Vagina (tissue), 2 donors: ENCODE results near the gene CASKIN2. TPM values are rescaled to one million over a fixed set of nuclear protein-coding genes. Genes with fewer than 3 reads are reported as not detected.

Experiments used
- DNase-seq, 2 donors: peaks; one replicate each; pipeline ENCODE4 v3.0.0-alpha.2; 2017; ENCODE audit errors: extremely low spot score in 2 of 2
- H3K27ac ChIP-seq: fragments of 200-600 bp; sonication (generic); one replicate; pipeline ENCODE4 v1.5.1; 2019
- H3K27me3 ChIP-seq: fragments of 200-600 bp; sonication (generic); one replicate; pipeline ENCODE4 v1.5.1; 2019
- H3K36me3 ChIP-seq, 2 donors: fragments of 200-600 bp; sonication (generic); one replicate each; pipeline ENCODE4 v1.5.1; 2017 to 2019
- H3K4me1 ChIP-seq: fragments of 200-600 bp; sonication (generic); one replicate; pipeline ENCODE4 v1.5.1; 2019
- H3K4me3 ChIP-seq, 2 donors: fragments of 200-600 bp; sonication (generic); 1 replicate in 1 of 2; 2 replicates in 1 of 2; pipeline ENCODE4 v1.5.1; 2016 to 2019
- H3K9me3 ChIP-seq: fragments of 200-600 bp; sonication (generic); one replicate; pipeline ENCODE4 v1.5.1; 2019
- POLR2A ChIP-seq, 2 donors: fragments of 450-650 bp; IDR thresholded peaks; one replicate each; pipeline ENCODE4 v1.6.1; 2017; ENCODE audit warnings: antibody characterized with exemption in 2 of 2, mild to moderate bottlenecking in 2 of 2, moderate library complexity in 2 of 2
- POLR2AphosphoS5 ChIP-seq, 2 donors: sonication (generic); formaldehyde crosslinking; IDR thresholded peaks; one replicate each; pipeline ENCODE4 v1.9.0; 2017; ENCODE audit warnings: antibody characterized with exemption in 2 of 2, mild to moderate bottlenecking in 2 of 2, low read depth in 1 of 2; ENCODE audit not compliant: insufficient read depth in 1 of 2
- intact Hi-C: fragments of 100-400 bp; cut with DNase I; formaldehyde crosslinking; loops from one replicate; pipeline ENCODE4 v1.15.1; 2023
- total RNA-seq: library from RNA; depleted of rRNA; stranded (reverse); fragments of >200 nt; gene quantifications from one replicate; pipeline ENCODE4 v1.2.3, GENCODE V29; 2016
- TF ChIP-seq, protein P1 (sequence below), 3 experiments: fragments of 450-650 bp in 2 of 3; fragments of 200-600 bp in 1 of 3; sonication (generic) in 1 of 3; IDR thresholded peaks; one replicate each; pipeline ENCODE4 v1.5.1; 2017 to 2019; ENCODE audit warnings: antibody characterized with exemption in 3 of 3, mild to moderate bottlenecking in 2 of 3, moderate library complexity in 2 of 3

Gene CASKIN2
- total RNA-seq, 1 donor from 2014 or later, result 19.9 TPM

DNA sequence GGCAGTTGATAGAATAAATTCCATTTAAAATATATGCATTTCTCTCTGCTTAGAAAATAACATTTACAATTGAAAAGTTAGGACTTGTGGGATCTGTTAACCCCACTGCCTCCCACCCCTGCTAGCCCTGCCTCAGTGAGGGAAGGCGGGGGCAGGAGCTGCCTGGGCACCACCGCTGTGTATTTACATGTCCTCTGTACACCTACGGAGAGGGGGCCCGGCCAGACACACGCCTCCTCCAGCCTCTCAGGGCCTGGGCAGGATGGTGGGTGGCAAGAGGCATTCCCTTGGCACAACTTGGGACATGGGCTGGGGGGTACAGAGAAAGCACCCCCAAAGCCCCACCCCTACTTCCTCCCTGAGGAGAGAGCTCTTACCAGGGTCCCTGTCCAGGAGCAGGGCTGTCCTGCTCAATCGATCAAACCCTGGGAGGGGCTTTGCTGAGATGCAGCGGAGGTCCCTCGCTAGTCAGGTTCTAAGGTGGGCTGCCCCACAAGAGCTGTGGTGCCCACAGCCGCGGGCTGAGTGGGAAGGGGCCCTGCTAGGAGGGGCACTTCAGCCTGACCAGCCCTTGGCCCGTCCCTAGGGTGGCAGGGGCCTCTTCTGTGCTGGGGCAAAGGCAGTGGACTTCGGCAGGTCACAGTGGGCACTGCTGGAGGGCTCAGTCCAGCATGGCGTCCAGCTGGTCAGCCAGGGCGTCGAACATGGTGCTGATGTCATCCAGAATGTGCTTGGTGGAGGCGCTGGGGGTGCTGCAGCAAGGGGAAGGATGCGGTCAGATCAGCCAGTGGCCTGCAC lies 14.7 kb downstream of the CASKIN2 start:
- Histone ChIP-seq H3K9me3 (no peaks in the 10 kb centered on the region), H3K4me1 (peaks cover 23% of the 10 kb centered on the region), H3K36me3 (peaks cover 0 to 70% of the 10 kb centered on the region in 2 donors), H3K27me3 (no peaks in the 10 kb centered on the region), H3K4me3 (no peak overlapping the region), H3K27ac (peak overlapping the region; percentile 27)
- intact Hi-C loops, result no loop called here
- TF ChIP-seq, protein P1, sequence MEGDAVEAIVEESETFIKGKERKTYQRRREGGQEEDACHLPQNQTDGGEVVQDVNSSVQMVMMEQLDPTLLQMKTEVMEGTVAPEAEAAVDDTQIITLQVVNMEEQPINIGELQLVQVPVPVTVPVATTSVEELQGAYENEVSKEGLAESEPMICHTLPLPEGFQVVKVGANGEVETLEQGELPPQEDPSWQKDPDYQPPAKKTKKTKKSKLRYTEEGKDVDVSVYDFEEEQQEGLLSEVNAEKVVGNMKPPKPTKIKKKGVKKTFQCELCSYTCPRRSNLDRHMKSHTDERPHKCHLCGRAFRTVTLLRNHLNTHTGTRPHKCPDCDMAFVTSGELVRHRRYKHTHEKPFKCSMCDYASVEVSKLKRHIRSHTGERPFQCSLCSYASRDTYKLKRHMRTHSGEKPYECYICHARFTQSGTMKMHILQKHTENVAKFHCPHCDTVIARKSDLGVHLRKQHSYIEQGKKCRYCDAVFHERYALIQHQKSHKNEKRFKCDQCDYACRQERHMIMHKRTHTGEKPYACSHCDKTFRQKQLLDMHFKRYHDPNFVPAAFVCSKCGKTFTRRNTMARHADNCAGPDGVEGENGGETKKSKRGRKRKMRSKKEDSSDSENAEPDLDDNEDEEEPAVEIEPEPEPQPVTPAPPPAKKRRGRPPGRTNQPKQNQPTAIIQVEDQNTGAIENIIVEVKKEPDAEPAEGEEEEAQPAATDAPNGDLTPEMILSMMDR (IDR thresholded peaks at IDR 0.05), result no peak
- TF ChIP-seq POLR2A (IDR thresholded peaks at IDR 0.05), result no peak
- no peak for TF ChIP-seq POLR2AphosphoS5 (IDR thresholded peaks at IDR 0.05; ENCODE audit: insufficient read depth in 1 of 2, low read depth in 1 of 2)
- no peak for DNase-seq

DNA sequence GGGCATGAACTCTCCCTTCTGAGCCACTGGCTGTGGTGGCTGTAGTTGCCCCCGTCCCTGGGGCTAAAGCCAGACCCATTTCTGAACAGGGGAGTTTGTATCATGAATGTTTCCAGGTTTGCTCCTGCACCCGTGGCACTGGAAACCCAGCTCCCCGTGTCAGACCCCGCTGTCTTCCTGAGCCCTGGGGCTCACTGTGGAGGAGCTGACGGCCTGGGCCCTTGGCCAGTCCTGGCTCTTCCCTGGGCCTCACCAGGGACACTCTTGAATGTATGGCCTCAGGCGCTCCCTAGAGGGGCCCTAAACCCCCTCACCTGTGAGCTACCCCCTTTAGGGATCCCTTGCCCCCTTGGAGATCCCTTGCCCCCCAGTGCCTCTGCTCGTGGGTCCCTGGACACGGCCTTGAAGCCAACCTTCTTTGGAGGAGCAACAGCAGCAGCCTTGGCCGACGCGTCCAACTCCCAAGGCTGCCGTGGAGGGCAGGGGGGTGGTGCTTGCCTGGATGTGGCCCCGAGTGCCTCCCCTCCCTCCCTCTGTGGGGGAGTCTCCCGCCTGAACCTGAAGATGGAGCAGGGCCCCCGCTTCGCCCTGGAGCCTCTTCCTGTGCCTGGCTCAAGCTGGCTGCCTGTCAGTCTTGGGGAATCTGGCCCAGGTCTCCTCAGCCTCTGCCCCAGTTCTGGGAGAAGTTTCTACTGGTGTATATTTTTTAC lies 15.9 kb downstream of the CASKIN2 start:
- no peak overlapping the region for H3K27ac ChIP-seq
- H3K4me1 ChIP-seq, result peaks cover 23% of the 10 kb centered on the region
- no peaks in the 10 kb centered on the region for H3K9me3 ChIP-seq
- no peaks in the 10 kb centered on the region for H3K27me3 ChIP-seq
- no peak overlapping the region for H3K4me3 ChIP-seq
- TF ChIP-seq POLR2AphosphoS5 (IDR thresholded peaks at IDR 0.05; ENCODE audit: insufficient read depth in 1 of 2, low read depth in 1 of 2), result peak in 1 of 2 donors; percentile 30
- TF ChIP-seq POLR2A (IDR thresholded peaks at IDR 0.05), result no peak
- no peak for DNase-seq
- peaks cover 0 to 73% of the 10 kb centered on the region in 2 donors for H3K36me3 ChIP-seq
- intact Hi-C loops, result no loop called here

DNA sequence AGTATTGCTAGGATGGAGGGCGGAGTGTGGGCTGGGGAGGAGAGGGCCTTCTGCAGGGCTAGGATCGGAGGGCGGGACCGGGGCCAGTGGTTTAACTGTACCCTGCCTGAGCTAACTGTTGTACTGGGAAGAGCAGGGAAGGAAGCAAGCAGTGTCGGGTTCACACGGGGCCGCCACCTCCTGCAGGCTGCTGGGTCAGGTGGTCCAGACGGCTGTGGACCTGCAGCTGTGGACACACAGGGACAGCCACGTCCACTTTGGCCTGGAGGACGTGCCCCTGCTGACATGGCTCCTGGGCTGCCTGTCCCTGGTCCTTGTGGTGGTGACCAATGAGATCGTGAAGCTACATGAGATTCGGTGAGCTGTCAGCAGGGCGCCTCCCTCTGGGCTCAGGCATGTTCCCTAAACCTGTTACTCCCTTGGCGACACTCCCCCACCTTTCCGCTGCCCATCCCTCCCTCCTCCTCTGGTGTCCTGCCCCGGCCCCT lies 16.6 kb downstream of the CASKIN2 start:
- DNase-seq, result no peak
- H3K4me1 ChIP-seq, result peaks cover 23% of the 10 kb centered on the region
- intact Hi-C loops, result no loop called here
- H3K4me3 ChIP-seq, result no peak overlapping the region
- H3K9me3 ChIP-seq, result no peaks in the 10 kb centered on the region
- H3K27ac ChIP-seq, result no peak overlapping the region
- H3K36me3 ChIP-seq, result peaks cover 0 to 76% of the 10 kb centered on the region in 2 donors
- H3K27me3 ChIP-seq, result no peaks in the 10 kb centered on the region
- no peak for TF ChIP-seq POLR2AphosphoS5 (IDR thresholded peaks at IDR 0.05; ENCODE audit: insufficient read depth in 1 of 2, low read depth in 1 of 2)
- TF ChIP-seq POLR2A (IDR thresholded peaks at IDR 0.05), result no peak
- TF ChIP-seq, protein P1 (IDR thresholded peaks at IDR 0.05), result no peak

DNA sequence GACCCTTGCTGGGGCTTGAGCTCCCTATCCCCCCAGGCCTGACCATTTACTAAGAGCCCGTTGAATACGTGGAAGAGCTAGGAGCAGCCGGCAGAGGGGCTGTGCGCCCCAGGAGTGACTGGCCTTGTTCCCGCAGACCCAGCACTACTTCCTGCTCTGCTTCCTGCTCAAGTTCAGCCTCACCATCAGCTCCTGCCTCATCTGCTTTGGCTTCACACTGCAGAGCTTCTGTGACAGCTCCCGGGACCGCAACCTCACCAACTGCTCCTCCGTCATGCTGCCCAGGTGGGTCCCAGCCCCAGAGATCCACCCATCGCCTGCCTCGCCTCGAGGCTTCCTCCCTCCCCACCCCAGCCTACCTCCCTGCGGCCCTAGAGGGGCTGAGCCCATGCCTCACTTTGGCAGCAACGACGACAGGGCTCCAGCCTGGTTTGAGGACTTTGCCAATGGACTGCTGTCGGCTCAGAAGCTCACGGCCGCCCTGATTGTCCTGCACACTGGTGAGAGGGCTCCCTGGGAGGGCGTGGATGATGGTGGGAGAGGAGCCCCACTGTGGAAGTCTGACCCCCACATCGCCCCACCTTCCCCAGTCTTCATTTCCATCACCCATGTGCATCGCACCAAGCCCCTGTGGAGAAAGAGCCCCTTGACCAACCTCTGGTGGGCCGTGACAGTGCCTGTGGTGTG lies 17.2 kb downstream of the CASKIN2 start:
- DNase-seq, result no peak
- H3K4me1 ChIP-seq, result peaks cover 23% of the 10 kb centered on the region
- peaks cover 0 to 73% of the 10 kb centered on the region in 2 donors for H3K36me3 ChIP-seq
- no peak overlapping the region for H3K4me3 ChIP-seq
- H3K27me3 ChIP-seq, result no peaks in the 10 kb centered on the region
- intact Hi-C loops, result no loop called here
- no peak for TF ChIP-seq POLR2AphosphoS5 (IDR thresholded peaks at IDR 0.05; ENCODE audit: insufficient read depth in 1 of 2, low read depth in 1 of 2)
- no peak for TF ChIP-seq POLR2A (IDR thresholded peaks at IDR 0.05)
- TF ChIP-seq, protein P1 (IDR thresholded peaks at IDR 0.05), result no peak
- H3K9me3 ChIP-seq, result no peaks in the 10 kb centered on the region
- H3K27ac ChIP-seq, result no peak overlapping the region

DNA sequence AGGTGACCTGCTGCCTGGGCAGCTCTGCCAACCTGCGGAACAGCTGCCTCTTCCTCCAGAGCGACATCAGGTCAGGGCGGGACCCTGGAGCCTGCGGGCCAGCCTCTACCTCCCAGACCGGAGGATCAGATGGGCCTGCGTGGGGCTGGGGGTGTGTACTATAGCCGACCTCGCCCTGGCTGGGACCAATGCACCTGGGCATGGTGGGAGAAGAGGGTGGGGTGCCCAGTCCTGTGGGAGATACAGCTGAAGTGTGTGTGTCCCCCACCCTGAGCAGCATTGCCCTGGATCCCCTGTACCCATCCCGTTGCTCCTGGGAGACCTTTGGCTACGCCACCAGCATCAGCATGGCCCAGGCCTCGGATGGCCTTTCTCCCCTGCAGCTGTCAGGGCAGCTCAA lies 19.3 kb downstream of the CASKIN2 start:
- TF ChIP-seq POLR2A (IDR thresholded peaks at IDR 0.05), result no peak
- TF ChIP-seq, protein P1 (IDR thresholded peaks at IDR 0.05), result no peak
- no peak for TF ChIP-seq POLR2AphosphoS5 (IDR thresholded peaks at IDR 0.05; ENCODE audit: insufficient read depth in 1 of 2, low read depth in 1 of 2)
- Histone ChIP-seq H3K4me3 (no peak overlapping the region), H3K9me3 (no peaks in the 10 kb centered on the region), H3K27me3 (no peaks in the 10 kb centered on the region), H3K36me3 (peaks cover 0 to 83% of the 10 kb centered on the region in 2 donors), H3K4me1 (peaks cover 14% of the 10 kb centered on the region), H3K27ac (no peak overlapping the region)
- intact Hi-C loops, result no loop called here
- no peak for DNase-seq
